ENCODE results near the gene KRTAP10-1. TPM values are rescaled to one million over a fixed set of nuclear protein-coding genes. Genes with fewer than 3 reads are reported as not detected.

The KRTAP10-1 gene
- total RNA-seq, 1 experiment from 2014 or later = not detected

DNA sequence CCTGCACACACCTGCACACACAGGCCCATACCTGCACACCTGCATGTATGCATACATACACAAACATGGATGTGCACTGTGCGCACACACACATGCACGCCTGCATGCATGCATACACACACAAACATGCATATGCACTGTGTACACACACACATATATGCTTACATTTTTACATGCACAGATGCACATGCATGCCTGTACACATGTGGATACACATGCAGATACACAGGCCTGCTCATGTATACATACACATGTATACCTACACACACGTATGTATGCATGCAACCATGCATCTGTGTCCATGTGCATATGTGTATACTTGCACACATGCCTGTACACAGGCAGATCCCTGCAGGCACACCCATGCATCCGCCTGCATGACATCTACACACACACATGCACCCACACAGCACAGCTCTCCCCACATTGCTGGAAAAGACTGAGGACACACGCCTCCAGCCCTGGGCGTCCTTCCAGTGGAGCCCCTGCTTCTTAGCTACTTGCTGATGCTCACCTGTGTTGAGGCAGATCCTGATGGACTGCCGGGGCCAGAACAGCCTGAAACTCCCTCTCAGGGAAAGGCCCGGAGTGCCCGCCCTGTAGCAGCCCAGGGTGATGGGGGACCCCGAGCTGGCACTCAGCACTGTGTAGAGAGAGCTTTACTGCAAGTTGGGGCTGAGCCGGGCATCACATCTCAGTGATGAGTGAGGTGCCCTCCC, 28.6 kb downstream of the KRTAP10-1 start (continued):
- no peak for TF ChIP-seq FOXP4 (CRISPR knock-in tag; IDR thresholded peaks at IDR 0.05)

- H3K9me3 Mint-ChIP-seq = no peaks in the 10 kb centered on the region
- no peak overlapping the region for H3K27ac Mint-ChIP-seq
- CTCF ChIA-PET = interaction anchor here (0.5 to 4.2 kb wide), 54 partner anchors 9 to 1784 kb away, joined by 3 to 53 read pairs (median 5); partner anchors contain the start of genes KRTAP10-4, KRTAP10-6, PTTG1IP and TSPEAR
- POLR2A ChIA-PET = interaction anchor here (0.7 kb wide), 1 partner anchor 12 kb away, joined by 3 read pairs; no protein-coding TSS in a partner anchor
- no peaks in the 10 kb centered on the region; the same call in 1 of the 2 replicates for H3K4me1 Mint-ChIP-seq
- peak; percentile 86 for ATAC-seq
- H3K27me3 Mint-ChIP-seq (ENCODE audit: low read depth) = no peaks in the 10 kb centered on the region
- no peaks in the 10 kb centered on the region for H3K36me3 Mint-ChIP-seq
- no peak overlapping the region for H3K4me3 Mint-ChIP-seq
- peak; percentile 82 for DNase-seq (ENCODE audit: low spot score)
- TF ChIP-seq ZNF423 (CRISPR knock-in tag; IDR thresholded peaks at IDR 0.05) = peak; percentile 27; the same call in 1 of the 2 replicates
- no peak for TF ChIP-seq TP53 (CRISPR knock-in tag; IDR thresholded peaks at IDR 0.05)
- TF ChIP-seq E2F5 (CRISPR knock-in tag; IDR thresholded peaks at IDR 0.05) = 0 out of 2 replicates have a peak, but pooled peaks have one; percentile 51
- TF ChIP-seq FOXP4 (CRISPR knock-in tag; IDR thresholded peaks at IDR 0.05) = 0 out of 2 replicates have a peak, but pooled peaks have one; percentile 45
- TF ChIP-seq SMAD3 (CRISPR knock-in tag; IDR thresholded peaks at IDR 0.05; ENCODE audit: borderline replicate concordance) = no peak
- TF ChIP-seq, protein P1, sequence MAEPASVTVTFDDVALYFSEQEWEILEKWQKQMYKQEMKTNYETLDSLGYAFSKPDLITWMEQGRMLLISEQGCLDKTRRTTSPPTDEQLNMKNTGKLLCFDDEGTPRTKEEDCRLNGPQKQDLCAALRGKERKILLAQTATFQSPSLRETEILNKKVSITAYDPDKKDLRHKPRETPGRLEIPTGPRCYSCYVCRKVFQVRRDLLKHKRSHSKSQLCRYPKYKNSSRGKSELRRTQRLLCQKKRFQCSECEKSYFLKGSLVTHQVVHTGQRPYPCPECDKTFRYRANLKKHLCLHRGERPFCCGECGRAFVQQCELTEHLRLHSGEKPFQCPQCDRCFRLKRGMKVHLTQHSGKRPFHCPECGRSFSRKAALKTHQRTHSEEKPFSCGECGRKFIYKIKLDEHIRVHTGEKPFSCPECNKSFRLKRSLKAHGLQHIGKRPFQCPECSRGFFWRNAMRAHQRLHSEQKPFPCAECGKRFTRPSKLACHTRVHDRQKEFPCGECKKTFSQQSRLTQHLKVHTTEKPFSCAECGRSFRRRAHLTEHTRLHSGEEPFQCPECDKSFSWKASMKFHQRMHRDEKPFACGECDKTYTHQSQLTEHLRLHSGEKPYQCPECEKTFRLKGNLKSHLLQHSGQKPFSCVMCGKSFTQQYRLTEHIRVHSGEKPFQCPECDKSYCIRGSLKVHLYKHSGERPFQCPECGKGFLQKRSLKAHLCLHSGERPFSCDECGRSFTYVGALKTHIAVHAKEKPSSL (CRISPR knock-in tag; conservative IDR thresholded peaks at IDR 0.05) = no peak
- no peak for TF ChIP-seq ARID4B (CRISPR knock-in tag; IDR thresholded peaks at IDR 0.05; ENCODE audit: borderline replicate concordance)
- TF ChIP-seq HMGXB4 (CRISPR knock-in tag; IDR thresholded peaks at IDR 0.05) = peak; percentile 77; the same call in 1 of the 2 replicates
- TF ChIP-seq, protein P2, sequence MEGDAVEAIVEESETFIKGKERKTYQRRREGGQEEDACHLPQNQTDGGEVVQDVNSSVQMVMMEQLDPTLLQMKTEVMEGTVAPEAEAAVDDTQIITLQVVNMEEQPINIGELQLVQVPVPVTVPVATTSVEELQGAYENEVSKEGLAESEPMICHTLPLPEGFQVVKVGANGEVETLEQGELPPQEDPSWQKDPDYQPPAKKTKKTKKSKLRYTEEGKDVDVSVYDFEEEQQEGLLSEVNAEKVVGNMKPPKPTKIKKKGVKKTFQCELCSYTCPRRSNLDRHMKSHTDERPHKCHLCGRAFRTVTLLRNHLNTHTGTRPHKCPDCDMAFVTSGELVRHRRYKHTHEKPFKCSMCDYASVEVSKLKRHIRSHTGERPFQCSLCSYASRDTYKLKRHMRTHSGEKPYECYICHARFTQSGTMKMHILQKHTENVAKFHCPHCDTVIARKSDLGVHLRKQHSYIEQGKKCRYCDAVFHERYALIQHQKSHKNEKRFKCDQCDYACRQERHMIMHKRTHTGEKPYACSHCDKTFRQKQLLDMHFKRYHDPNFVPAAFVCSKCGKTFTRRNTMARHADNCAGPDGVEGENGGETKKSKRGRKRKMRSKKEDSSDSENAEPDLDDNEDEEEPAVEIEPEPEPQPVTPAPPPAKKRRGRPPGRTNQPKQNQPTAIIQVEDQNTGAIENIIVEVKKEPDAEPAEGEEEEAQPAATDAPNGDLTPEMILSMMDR (IDR thresholded peaks at IDR 0.05) = peak; percentile 90
- TF ChIP-seq, protein P3, sequence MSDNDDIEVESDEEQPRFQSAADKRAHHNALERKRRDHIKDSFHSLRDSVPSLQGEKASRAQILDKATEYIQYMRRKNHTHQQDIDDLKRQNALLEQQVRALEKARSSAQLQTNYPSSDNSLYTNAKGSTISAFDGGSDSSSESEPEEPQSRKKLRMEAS (CRISPR knock-in tag; IDR thresholded peaks at IDR 0.05) = peak; percentile 71
- 0 out of 2 replicates have a peak, but pooled peaks have one; percentile 38 for TF ChIP-seq MLX (CRISPR knock-in tag; IDR thresholded peaks at IDR 0.05)
- TF ChIP-seq TCF7 (CRISPR knock-in tag; IDR thresholded peaks at IDR 0.05; ENCODE audit: low read depth) = no peak
- TF ChIP-seq FOXK1 (CRISPR knock-in tag; IDR thresholded peaks at IDR 0.05) = 0 out of 2 replicates have a peak, but pooled peaks have one; percentile 32
- no peak for TF ChIP-seq RELA (CRISPR knock-in tag; IDR thresholded peaks at IDR 0.05; ENCODE audit: borderline replicate concordance)
Measured at GRCh38 chr21:44510508-44511218, 29.3 kb downstream of the KRTAP10-1 start.

All from WTC11 (cell line).